GM12891 (cell line): ENCODE measurements around the gene C11orf21.

Source experiments
- DNase-seq: peaks from one replicate; pipeline ENCODE4 v3.0.0; 2011; ENCODE audit warnings: low spot score; ENCODE audit not compliant: insufficient read length
- FAIRE-seq: peaks from 2 replicates; lab custom pipeline; 2011; peaks lifted over from hg19 to GRCh38; lab: Jason Lieb, UNC
- PAX5 ChIP-seq: IDR thresholded peaks from 2 replicates; pipeline ENCODE4 v1.6.1; 2011; ENCODE audit warnings: low read length, moderate library complexity, mild to moderate bottlenecking; ENCODE audit not compliant: insufficient read depth, severe bottlenecking
- POLR2A ChIP-seq: IDR thresholded peaks from 2 replicates; pipeline ENCODE4 v1.6.1; 2011; ENCODE audit warnings: low read depth, low read length, control low read depth
- POLR2AphosphoS5 ChIP-seq: IDR thresholded peaks from 2 replicates; pipeline ENCODE4 v1.6.1; 2011; ENCODE audit warnings: low read depth, low read length, control low read depth
- POU2F2 ChIP-seq: IDR thresholded peaks from 2 replicates; pipeline ENCODE4 v1.6.1; 2011; ENCODE audit warnings: low read depth, mild to moderate bottlenecking, control low read depth, low read length, moderate library complexity
- SPI1 ChIP-seq: IDR thresholded peaks from 2 replicates; pipeline ENCODE4 v1.6.1; 2011; ENCODE audit warnings: low read depth, low read length, control low read depth
- TAF1 ChIP-seq: IDR thresholded peaks from 2 replicates; pipeline ENCODE4 v1.6.1; 2011; ENCODE audit warnings: low read depth, low read length, control low read depth

The C11orf21 gene

DNA sequence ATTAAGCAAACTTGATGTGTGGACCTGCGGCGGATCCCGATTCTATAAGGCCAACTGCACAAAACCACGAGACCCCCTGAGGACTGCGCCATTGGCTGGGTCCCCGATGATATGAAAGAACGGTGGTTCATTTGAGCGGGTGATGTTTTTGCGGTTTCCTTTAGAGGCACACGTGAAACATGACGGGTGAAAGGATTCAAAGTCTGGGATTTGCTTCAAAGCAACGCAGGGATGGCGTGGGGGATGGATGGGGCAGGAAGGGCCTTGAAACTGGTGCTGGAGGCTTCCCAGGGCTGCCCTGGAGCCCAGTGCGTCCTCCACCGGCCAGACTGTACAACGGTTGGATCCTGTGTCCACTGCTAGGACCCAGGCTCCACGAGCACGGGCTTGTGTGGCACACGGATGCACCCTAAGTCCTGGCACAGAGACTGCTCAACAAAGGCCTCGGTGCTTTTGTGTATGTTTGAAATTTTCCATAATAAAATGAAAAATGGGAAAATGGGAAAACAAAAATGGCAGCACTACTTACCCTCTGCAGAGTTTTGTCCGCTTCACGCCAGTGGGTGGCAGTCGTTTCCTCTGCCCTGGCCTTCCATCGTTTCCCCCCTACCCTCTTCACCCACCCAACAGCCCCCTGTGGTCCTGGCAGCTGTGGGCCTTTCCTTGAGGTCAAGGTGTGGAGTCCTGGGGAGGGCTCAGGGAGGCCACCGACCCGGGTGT is 35.0 kb downstream of the C11orf21 start:
- FAIRE-seq (no peak), DNase-seq (no peak)
- TF ChIP-seq POLR2A = no peak
- TF ChIP-seq POLR2AphosphoS5 = no peak

DNA sequence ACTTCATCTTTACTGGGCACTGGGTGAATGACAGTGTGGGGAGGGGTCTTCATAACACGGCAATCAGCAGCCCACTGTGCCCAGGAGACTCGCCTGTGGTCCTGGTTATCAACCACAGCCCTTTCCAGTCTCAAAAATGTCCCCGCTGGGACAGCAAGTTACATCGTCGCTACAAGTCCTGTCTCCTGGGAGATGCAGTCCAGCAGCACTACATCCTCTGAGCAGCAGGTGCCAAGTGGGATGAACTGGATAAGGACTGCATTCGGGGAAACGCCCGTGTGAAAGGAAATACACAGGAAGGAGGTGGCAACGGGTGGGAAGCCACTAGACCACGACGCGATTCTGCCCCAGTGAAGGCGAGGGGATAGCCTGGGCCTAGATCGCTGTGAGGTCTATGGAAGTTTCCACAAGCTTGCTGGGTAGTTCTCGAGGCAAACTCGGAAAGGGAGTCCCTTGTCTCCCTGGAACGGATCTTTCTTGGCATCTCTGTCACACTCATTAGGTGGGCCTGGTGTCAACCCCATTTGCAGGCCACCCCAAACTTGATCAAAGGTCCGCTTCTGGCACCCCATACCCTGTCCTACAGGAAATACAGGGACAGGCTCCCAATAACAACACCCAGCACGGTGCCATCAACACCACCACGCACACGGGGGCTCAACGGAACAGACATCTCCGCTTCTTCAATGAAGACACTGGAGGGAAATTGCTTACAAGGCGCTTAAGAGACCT is 35.7 kb downstream of the C11orf21 start:
- no peak for DNase-seq
- FAIRE-seq = peak; percentile 9
- TF ChIP-seq SPI1 (no peak), TAF1 (no peak), POLR2A (no peak), POLR2AphosphoS5 (no peak), PAX5 (no peak), POU2F2 (no peak)

DNA sequence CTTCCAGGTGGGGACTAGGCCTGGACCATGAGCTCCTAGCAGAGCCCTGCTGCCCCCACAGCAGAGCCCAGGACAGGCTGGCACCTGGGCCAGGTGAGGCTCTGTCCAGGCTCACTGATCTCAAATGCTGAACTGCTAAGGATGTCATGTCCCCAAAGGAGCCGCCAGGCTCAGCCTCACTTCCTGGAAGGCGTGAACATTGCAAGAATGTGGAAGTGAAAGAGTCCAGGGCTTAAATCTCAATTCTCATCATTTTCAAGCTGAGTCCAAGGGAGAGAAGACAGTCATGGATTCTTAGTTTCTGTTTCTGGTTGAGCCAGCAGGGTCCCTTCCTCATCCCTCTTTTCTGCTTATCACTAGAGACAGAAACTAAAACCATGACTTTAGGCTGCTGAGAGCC is 36.3 kb downstream of the C11orf21 start:
- FAIRE-seq (peak; percentile 61), DNase-seq (no peak)
- TF ChIP-seq SPI1 (peak; percentile 89), POU2F2 (no peak), POLR2AphosphoS5 (no peak), PAX5 (no peak), POLR2A (no peak)

DNA sequence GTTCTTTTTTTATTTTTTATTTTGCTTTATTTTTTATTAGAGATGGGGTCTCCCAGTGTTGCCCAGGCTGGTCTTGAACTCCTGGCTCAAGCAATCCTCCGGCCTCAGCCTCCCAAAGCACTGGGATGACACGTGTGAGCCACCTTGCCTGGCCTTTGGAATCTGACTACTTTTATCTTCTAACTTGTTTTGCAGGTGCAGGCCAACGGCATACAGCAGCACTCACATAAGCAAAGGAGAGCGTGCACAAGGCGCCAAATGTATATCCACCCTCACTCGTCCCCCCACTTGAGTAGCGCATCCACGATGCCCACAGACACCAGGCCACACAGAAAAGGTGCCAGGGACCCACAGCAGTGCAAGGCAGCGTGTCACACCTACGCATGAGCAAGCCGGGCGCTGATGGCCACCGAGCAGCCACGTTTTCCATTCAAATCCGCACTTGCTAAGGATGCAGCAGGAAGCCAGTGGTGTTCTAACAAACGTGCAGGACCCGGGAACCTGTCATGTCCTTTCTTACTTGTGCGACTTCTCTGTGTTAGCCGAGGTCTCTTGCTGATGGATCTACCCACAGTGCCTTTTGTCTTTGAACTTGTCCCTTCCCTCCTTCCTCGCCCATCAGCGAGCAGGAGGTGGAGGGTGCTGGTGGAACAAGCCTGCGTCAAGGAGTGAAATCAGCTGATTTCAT is 37.2 kb downstream of the C11orf21 start:
- no peak for FAIRE-seq
- TF ChIP-seq POLR2A = no peak
- no peak for TF ChIP-seq PAX5
- no peak for TF ChIP-seq POLR2AphosphoS5
- no peak for TF ChIP-seq POU2F2
- TF ChIP-seq TAF1 = no peak
- no peak for TF ChIP-seq SPI1
- DNase-seq = no peak

DNA sequence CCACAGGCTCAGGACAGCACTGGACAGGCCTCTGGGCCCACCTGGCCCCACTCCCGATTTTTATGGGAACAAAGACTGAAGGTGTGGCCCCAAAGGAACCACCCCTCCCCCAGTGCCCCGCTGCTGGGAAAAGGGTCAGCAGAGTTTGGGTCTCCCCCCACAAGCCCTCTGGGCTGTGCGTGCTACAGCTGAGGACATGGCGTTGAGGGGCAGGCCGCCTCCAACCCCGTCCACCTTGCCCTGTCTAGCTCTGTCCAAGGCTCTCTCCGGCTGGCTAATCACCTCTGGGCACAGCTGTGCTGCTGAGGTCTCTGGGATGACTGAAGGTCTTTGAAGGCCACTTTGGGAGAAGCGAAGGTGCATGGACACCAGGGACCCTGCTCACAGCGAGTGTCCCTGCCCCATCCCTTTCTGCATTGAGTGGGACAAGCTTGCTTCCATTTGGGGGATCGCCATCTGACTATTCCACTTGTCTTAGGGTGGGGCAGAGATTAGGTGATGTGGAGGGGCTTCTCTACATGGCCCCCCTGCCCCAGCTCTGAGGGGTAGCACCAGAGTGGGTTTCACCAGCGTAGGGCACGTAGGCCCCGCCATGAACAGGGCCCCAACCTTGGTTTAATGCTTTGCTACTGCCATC is 37.9 kb downstream of the C11orf21 start:
- no peak for TF ChIP-seq PAX5
- no peak for TF ChIP-seq POLR2A
- no peak for TF ChIP-seq SPI1
- no peak for TF ChIP-seq POLR2AphosphoS5
- no peak for TF ChIP-seq POU2F2
- TF ChIP-seq TAF1 = no peak

DNA sequence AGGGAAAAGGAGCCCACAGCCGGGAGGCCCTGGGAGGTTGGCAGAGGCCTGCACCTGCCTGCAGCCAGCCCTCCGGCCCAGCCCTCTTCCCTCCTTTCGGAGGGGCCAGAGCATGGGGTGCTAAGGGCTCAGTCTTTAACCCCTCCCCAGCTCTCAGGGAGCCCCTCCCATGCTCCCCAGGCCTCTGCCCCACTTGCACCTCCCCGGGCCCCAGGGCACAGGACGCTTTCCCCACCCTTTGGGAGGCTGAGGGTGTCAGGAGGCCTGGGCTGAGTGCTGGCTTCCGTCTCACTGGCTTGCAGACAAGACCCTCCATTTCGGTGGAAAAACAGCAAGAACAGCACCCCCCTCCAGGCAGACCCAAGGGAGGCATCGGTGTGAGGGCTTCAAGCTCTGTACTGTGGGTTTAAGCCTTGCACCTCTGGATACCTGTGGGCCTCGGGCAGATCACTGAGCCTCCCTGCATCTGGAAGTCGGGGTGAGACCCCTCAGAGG is 38.6 kb downstream of the C11orf21 start:
- TF ChIP-seq SPI1 = no peak
- TF ChIP-seq POLR2AphosphoS5 = no peak
- TF ChIP-seq POU2F2 = no peak
- TF ChIP-seq PAX5 = no peak
- TF ChIP-seq TAF1 = no peak
- TF ChIP-seq POLR2A = no peak
- FAIRE-seq = no peak
- DNase-seq = no peak

More for the DNA sequence above, 37.9 kb downstream of the C11orf21 start:
- FAIRE-seq (no peak), DNase-seq (no peak)

DNA sequence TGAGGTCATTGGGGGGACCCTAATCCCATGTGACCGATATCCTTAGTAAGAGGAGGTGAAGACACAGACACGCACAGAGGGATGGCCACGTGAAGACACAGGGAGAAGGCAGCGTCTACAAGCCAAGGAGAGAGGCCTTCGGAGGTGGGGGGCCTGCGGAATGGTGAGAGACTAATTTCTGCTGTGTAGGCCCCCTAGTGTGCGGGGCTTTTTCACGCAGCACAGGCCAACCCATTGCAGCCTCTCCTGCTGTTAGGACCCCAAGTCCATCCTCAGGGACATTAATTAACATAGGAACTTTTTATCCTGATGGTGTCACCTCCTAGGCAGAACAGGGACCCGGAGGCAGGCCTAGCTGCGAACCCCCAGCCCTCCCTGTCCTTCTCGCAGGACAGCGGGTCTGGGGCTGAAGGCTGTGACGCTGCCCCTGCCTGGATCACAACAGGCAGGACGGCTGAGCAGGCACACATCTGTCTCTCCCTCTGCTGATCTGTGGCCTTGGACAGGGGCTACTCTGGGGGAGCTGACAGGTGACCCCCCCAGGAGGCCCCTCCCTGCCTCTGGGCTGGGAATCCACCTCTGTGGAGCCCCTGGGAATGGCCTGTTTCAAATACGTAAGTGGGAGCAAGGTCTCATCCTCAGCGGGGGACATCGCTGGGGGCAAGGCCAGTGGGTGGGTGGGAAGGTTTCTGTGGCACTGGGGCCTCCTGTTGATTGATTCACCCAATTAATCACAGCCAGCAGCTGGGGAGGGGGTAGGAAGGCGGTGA is 39.2 kb downstream of the C11orf21 start:
- DNase-seq (no peak), FAIRE-seq (no peak)
- TF ChIP-seq POLR2AphosphoS5 (no peak), PAX5 (no peak), POU2F2 (no peak), TAF1 (no peak), POLR2A (no peak), SPI1 (no peak)

DNA sequence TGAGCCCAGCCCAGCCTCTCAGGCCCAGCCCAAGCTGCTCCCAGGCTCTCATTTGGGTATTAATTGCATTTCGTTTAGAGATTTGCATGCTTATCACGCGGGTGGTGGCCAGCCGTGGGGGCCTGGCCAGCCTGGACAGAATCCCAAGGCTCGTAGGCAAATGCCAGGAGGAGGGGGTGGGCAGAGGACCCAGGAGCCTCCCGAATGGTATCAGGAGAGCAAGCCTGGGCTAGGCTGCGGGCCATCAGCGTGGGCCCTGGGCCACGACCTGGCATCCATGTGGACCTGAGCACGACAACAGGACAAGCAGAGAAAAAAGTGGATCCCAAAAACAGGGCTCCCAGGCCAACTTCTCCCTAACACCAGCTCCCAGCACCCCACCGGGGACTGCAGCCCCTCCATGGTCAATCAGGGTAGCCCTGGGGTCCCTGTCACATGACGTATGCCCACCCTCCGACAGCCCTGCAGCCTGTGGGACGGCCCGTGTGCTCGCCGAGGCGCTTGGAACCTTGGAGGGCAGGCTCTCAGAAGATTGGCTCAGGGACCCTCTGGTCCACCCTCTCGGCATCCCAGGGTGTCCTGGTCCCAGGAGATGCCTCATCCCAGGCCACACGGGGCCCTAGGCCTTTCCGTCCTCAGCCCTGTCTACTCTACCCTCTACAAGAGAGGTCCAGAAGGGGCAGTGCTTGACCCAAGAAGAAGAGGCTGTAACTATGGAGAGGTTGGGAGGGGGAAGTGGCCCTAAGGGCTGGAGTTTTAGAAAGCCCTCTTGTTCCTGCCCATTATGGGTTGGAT is 40.1 kb downstream of the C11orf21 start:
- TF ChIP-seq POLR2AphosphoS5 (no peak), POLR2A (no peak), TAF1 (no peak), SPI1 (no peak), POU2F2 (no peak), PAX5 (no peak)
- DNase-seq (no peak), FAIRE-seq (no peak)
